Common myeloid progenitor, CD34-positive (primary cell): ENCODE measurements around the gene SLIT3.

Source experiments
- CTCF ChIA-PET: fragments of 350-600 bp; sonication (Branson Sonifier 250); formaldehyde crosslinking; loops from one replicate; lab custom pipeline; 2021; ENCODE audit warnings: antibody characterized with exemption; lab: Charles Lee
- POLR2A ChIA-PET: fragments of 350-600 bp; sonication (Branson Sonifier 250); formaldehyde crosslinking; loops from one replicate; lab custom pipeline; 2021; ENCODE audit warnings: antibody characterized with exemption; lab: Charles Lee
- DNase-seq, 3 donors: peaks; one replicate each; pipeline versions ENCODE4 v3.0.0 to v3.0.0-alpha.2; 2013
- H3K27ac ChIP-seq, 2 experiments: 1 replicate in 1 of 2; 2 replicates in 1 of 2; pipeline ENCODE4 v1.7.0; 2013; ENCODE audit warnings: inconsistent platforms in 2 of 2, low read length in 2 of 2, mild to moderate bottlenecking in 2 of 2, low read depth in 1 of 2, moderate library complexity in 1 of 2; ENCODE audit not compliant: severe bottlenecking in 2 of 2, insufficient read depth in 1 of 2, poor library complexity in 1 of 2
- H3K27me3 ChIP-seq, 5 experiments: replicated peaks in 2 of 5; 1 replicate in 3 of 5; 2 replicates in 2 of 5; pipeline versions ENCODE4 v1.6.1 to v1.7.0; 2013; ENCODE audit warnings: low read length in 4 of 5, mild to moderate bottlenecking in 2 of 5, moderate library complexity in 2 of 5, inconsistent platforms in 1 of 5; ENCODE audit not compliant: insufficient read depth in 5 of 5, control insufficient read depth in 4 of 5
- H3K36me3 ChIP-seq, 4 experiments: 1 replicate in 2 of 4; 2 replicates in 2 of 4; pipeline versions ENCODE4 v1.6.1 to v1.7.0; 2013; ENCODE audit warnings: low read length in 3 of 4, control low read depth in 1 of 4, mild to moderate bottlenecking in 1 of 4; ENCODE audit not compliant: control insufficient read depth in 4 of 4, insufficient read depth in 4 of 4
- H3K4me1 ChIP-seq, 4 experiments: 1 replicate in 3 of 4; 2 replicates in 1 of 4; pipeline versions ENCODE4 v1.6.1 to v1.7.1; 2013; ENCODE audit warnings: low read length in 3 of 4, mild to moderate bottlenecking in 3 of 4, control low read depth in 1 of 4, inconsistent platforms in 1 of 4, moderate library complexity in 1 of 4; ENCODE audit not compliant: control insufficient read depth in 4 of 4, insufficient read depth in 4 of 4; ENCODE audit errors: control extremely low read depth in 1 of 4
- H3K4me3 ChIP-seq, 7 experiments: 1 replicate in 4 of 7; 2 replicates in 3 of 7; pipeline versions ENCODE4 v1.5.1 to v1.7.0; 2013; ENCODE audit warnings: mild to moderate bottlenecking in 7 of 7, low read length in 6 of 7, moderate library complexity in 6 of 7, inconsistent platforms in 2 of 7, low read depth in 2 of 7, control low read depth in 1 of 7; ENCODE audit not compliant: insufficient read depth in 4 of 7, control insufficient read depth in 1 of 7; ENCODE audit errors: extremely low read depth in 1 of 7
- H3K9me3 ChIP-seq, 5 experiments: 1 replicate in 4 of 5; 2 replicates in 1 of 5; pipeline versions ENCODE4 v1.6.1 to v1.7.1; 2013; ENCODE audit warnings: low read length in 4 of 5, mild to moderate bottlenecking in 2 of 5, inconsistent platforms in 1 of 5, low read depth in 1 of 5, moderate library complexity in 1 of 5; ENCODE audit not compliant: control insufficient read depth in 4 of 5, insufficient read depth in 2 of 5; ENCODE audit errors: control extremely low read depth in 1 of 5
- WGBS: methylation state at CpG from one replicate; pipeline ENCODE4 v1.1.5; 2013; ENCODE audit not compliant: insufficient coverage; 5-methylcytosine and 5-hydroxymethylcytosine counted together

Gene SLIT3

DNA sequence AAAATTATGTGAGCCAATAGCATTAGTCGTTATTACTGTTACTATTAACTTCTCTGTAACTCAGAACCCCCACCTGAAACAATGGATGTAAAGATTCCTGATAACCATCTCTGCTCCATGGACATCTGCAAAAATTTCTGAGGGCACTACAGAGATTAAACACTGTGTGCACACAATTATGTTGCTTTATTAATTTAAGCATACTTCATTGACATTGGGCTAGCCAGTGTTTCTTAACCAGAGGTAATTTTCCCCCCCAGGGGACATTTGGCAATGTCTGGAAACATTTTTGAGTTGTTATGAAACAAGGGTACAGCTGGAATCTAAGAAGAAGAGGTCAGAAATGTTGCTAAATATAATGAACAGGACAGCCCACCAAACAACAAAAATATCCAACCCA lies 19.3 kb downstream of the SLIT3 start:
- ChIA-PET POLR2A (no interaction called here), CTCF (no interaction called here)
- peaks cover 0 to 3% (median 0%) of the 10 kb centered on the region in 5 experiments for H3K9me3 ChIP-seq
- no peak overlapping the region for H3K27ac ChIP-seq
- H3K4me3 ChIP-seq: no peak overlapping the region
- H3K27me3 ChIP-seq: peaks cover 0 to 7% (median 0%) of the 10 kb centered on the region in 5 experiments
- no peaks in the 10 kb centered on the region for H3K4me1 ChIP-seq
- WGBS: no CpG with 5 or more reads among the region's 1 CpG
- no peak for DNase-seq
- no peaks in the 10 kb centered on the region for H3K36me3 ChIP-seq

DNA sequence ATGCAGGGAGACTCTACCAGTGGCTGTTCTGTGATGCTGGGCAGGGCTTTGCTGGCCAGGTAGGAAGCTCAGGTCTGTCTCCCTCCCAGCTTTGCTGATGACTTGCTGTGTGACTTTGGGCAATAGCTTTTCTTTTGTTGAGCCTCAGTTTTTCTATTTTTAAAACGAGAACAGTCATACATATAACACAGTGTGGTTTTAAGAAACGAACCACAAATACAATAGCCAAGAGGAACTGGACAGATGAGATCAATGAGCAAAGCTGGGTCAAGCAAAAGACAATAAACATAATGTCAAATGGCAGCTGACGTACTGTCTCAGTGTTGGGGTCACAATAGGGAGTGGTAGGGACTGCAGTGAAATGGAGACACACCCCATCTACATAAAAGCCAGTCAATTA lies 20.2 kb downstream of the SLIT3 start:
- Histone ChIP-seq H3K27me3 (peaks cover 0 to 4% (median 0%) of the 10 kb centered on the region in 5 experiments), H3K4me3 (no peak overlapping the region), H3K4me1 (no peaks in the 10 kb centered on the region), H3K36me3 (no peaks in the 10 kb centered on the region), H3K27ac (no peak overlapping the region), H3K9me3 (peaks cover 0 to 3% (median 0%) of the 10 kb centered on the region in 5 experiments)
- CTCF ChIA-PET: no interaction called here
- POLR2A ChIA-PET: no interaction called here
- WGBS: no CpG with 5 or more reads among the region's 3 CpGs
- no peak for DNase-seq

DNA sequence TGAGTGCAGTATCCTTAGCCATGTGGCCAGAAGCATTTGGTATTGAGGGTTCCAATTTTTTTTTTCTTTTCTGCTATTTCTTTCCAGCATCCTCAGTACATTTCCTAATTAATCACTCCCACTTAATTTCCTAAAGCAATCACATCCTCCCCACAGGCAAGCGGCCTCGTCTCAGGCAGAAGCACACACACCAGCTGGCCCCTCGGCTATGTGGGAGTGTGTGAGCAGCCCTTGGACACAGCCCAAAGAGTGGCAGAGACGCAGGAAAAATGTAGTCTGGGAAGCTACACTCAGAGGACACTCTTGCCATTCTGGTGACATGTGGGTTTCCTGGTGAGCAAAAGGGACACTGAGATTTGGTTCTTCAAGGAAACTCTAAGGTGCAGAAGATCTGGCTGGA lies 20.7 kb downstream of the SLIT3 start:
- H3K9me3 ChIP-seq: no peaks in the 10 kb centered on the region
- H3K27ac ChIP-seq: no peak overlapping the region
- peaks cover 0 to 2% (median 0%) of the 10 kb centered on the region in 5 experiments for H3K27me3 ChIP-seq
- no peaks in the 10 kb centered on the region for H3K4me1 ChIP-seq
- ChIA-PET CTCF (no interaction called here), POLR2A (no interaction called here)
- 88% methylated on average over 4 of the region's 4 CpGs for WGBS
- DNase-seq: no peak
- H3K4me3 ChIP-seq: no peak overlapping the region
- no peaks in the 10 kb centered on the region for H3K36me3 ChIP-seq

DNA sequence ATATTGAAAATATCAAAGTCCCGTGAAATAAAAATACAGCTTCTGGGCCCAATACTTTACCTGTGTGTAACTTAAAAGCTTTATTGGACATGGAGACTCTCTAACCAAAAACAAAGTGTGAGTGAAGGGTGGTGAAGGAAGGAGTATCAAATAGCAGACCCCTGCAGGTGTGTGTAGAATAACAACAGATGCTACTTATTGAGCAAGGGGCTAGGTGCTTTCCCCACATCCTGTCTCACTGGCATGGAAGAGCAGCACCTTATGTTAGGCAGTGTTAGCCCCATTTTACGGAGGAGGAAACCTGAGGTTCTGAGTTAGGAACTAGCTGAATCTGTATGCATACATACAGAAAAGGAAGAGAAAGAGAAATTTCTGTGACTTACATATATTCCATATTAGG lies 21.8 kb downstream of the SLIT3 start:
- POLR2A ChIA-PET: no interaction called here
- no peaks in the 10 kb centered on the region for H3K9me3 ChIP-seq
- DNase-seq: no peak
- H3K27me3 ChIP-seq: peaks cover 0 to 2% (median 0%) of the 10 kb centered on the region in 5 experiments
- H3K4me1 ChIP-seq: no peaks in the 10 kb centered on the region
- no peak overlapping the region for H3K4me3 ChIP-seq
- no peaks in the 10 kb centered on the region for H3K36me3 ChIP-seq
- H3K27ac ChIP-seq: no peak overlapping the region
- CTCF ChIA-PET: interaction anchor here (1.0 kb wide), 1 partner anchor 11 kb away, joined by 3 read pairs; no protein-coding TSS in a partner anchor
- WGBS: no CpG with 5 or more reads among the region's 2 CpGs

DNA sequence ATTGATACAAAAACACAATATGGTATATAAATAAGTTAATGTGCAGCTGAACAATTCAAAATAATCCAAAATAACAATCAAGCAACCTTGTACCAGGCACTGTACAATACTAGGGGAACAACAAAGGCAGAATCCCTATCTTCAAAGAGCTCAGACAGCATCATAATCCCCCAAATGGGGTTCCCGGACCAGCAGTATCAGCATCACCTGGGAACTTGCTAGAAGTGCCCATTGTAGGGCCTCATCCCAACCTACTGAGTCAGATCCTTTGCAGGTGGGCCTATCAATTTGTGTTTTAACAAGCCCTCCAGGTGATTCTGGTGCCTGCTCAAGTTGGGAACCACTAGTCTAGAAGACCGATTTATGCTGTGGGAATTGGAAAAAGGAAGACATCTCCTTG lies 27.1 kb downstream of the SLIT3 start:
- Histone ChIP-seq H3K4me1 (peaks cover 0 to 4% (median 0%) of the 10 kb centered on the region in 4 experiments), H3K27me3 (no peaks in the 10 kb centered on the region), H3K36me3 (no peaks in the 10 kb centered on the region), H3K9me3 (no peaks in the 10 kb centered on the region), H3K27ac (no peak overlapping the region), H3K4me3 (no peak overlapping the region)
- 100% methylated on average over 2 of the region's 2 CpGs for WGBS
- ChIA-PET CTCF (interaction anchor here (0.7 kb wide), 1 partner anchor 12 kb away, joined by 3 read pairs; no protein-coding TSS in a partner anchor), POLR2A (no interaction called here)
- DNase-seq: no peak

DNA sequence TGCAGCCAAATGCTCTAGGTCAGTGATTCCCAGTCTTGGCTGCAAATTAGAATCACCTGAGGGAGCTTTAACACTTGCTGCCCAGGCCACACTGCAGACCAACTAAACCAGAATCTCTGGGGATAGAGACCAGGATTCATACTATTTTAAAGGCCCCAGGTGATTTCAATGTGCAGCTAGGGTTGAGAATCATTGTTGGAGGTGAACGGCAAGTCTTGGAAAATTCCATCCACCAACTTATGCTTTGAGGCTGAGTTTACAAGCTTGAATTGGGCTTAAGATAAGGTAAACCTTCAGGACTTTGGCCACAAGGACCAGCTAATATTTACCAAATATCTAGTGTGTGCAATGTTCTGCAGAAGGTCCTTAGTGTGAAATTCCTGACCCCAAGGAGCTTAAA lies 27.5 kb downstream of the SLIT3 start:
- Histone ChIP-seq H3K36me3 (no peaks in the 10 kb centered on the region), H3K4me1 (peaks cover 0 to 4% (median 0%) of the 10 kb centered on the region in 4 experiments), H3K27ac (no peak overlapping the region), H3K9me3 (no peaks in the 10 kb centered on the region), H3K4me3 (no peak overlapping the region), H3K27me3 (no peaks in the 10 kb centered on the region)
- ChIA-PET CTCF (interaction anchor here (0.7 kb wide), 1 partner anchor 12 kb away, joined by 3 read pairs; no protein-coding TSS in a partner anchor), POLR2A (no interaction called here)
- no peak for DNase-seq
- WGBS: no CpG with 5 or more reads among the region's 1 CpG

DNA sequence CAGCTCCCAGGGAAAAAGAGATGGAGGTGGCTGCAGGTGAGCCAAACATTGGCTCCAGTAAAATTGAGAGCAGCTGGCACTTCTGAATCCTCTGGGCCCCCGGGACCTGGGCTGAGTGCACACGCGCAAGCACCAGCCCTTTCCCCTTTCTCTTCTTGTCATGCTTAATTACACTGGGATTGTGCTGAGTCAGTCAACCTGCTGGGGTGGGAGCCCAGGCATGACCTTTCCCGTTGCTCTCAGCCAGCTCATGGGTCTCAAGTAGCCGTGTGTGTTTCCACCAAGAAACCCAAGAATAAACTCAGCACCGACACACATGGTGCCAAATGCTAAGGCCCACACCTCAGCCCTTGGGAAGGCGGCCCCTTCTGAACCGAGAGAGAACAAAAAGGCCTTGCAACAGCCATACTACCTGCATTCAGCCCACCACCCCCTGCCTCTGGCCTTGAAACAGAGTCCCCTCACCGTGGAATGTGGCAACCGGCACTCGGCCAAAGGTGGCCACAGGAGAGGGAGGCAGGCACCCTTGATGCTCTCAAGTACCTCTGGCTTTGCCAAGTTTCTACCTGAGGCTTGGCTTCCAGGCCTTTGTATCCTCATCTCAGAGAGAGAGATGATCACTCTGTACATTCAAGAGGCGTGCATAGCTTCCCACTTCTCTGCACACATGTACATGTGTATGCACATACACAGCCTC lies 28.1 kb downstream of the SLIT3 start:
- no peaks in the 10 kb centered on the region for H3K27me3 ChIP-seq
- ChIA-PET POLR2A (no interaction called here), CTCF (interaction anchor here (0.7 to 1.3 kb wide), 2 partner anchors 13 to 31 kb away, joined by 3 read pairs; no protein-coding TSS in a partner anchor)
- peaks cover 0 to 4% (median 0%) of the 10 kb centered on the region in 4 experiments for H3K4me1 ChIP-seq
- no peaks in the 10 kb centered on the region for H3K9me3 ChIP-seq
- H3K4me3 ChIP-seq: no peak overlapping the region
- no peaks in the 10 kb centered on the region for H3K36me3 ChIP-seq
- no peak overlapping the region for H3K27ac ChIP-seq
- WGBS: 94% methylated on average over 12 of the region's 12 CpGs
- DNase-seq: no peak
